Gastrocnemius medialis (tissue), 4 donors: ENCODE data around the gene ATP2C2.

Experiments
- POLR2A ChIP-seq, 2 donors: fragments of 450-650 bp; IDR thresholded peaks; one replicate each; pipeline ENCODE4 v1.6.1; 2017; ENCODE audit warnings: antibody characterized with exemption in 2 of 2, mild to moderate bottlenecking in 2 of 2, moderate library complexity in 2 of 2
- TF ChIP-seq, protein P1 (sequence below), 5 experiments: fragments of 450-650 bp in 3 of 5; fragments of 200-600 bp in 2 of 5; sonication (generic) in 2 of 5; IDR thresholded peaks in 4 of 5; conservative IDR thresholded peaks in 1 of 5; 1 replicate in 4 of 5; 2 replicates in 1 of 5; pipeline ENCODE4 v1.5.1; 2016 to 2019; ENCODE audit warnings: antibody characterized with exemption in 5 of 5, mild to moderate bottlenecking in 3 of 5, moderate library complexity in 3 of 5

DNA sequence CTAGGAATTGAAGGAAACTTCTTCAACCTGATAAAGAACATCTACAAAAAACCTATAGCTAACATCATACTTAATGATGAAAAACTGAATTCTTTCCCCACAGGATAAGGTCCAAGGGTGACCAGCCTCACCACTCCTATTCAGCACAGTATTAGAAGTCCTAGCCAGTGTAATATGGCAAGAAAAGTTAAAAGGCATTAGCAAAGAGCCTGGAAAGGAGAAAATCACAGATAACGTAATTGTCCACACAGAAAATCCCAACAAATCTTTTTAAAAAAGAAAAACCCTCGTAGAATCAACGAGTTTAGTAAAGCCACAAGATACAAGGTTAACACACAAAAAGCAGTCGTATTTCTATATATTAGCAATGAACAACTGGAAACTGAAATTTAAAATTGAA is 98.4 kb downstream of the ATP2C2 start:
- TF ChIP-seq, protein P1, sequence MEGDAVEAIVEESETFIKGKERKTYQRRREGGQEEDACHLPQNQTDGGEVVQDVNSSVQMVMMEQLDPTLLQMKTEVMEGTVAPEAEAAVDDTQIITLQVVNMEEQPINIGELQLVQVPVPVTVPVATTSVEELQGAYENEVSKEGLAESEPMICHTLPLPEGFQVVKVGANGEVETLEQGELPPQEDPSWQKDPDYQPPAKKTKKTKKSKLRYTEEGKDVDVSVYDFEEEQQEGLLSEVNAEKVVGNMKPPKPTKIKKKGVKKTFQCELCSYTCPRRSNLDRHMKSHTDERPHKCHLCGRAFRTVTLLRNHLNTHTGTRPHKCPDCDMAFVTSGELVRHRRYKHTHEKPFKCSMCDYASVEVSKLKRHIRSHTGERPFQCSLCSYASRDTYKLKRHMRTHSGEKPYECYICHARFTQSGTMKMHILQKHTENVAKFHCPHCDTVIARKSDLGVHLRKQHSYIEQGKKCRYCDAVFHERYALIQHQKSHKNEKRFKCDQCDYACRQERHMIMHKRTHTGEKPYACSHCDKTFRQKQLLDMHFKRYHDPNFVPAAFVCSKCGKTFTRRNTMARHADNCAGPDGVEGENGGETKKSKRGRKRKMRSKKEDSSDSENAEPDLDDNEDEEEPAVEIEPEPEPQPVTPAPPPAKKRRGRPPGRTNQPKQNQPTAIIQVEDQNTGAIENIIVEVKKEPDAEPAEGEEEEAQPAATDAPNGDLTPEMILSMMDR (IDR thresholded peaks at IDR 0.05 in 4 of 5, conservative IDR thresholded peaks at IDR 0.05 in 1 of 5): no peak
- no peak for TF ChIP-seq POLR2A (IDR thresholded peaks at IDR 0.05)
